PC-3 (cell line): ENCODE data around the gene EXOC4. TPM values are rescaled to one million over a fixed set of nuclear protein-coding genes. Genes with fewer than 3 reads are reported as not detected.

Source experiments
- ATAC-seq: fragments of 200-7000 bp; cut with Tn5 transposase; 2 replicates; pipeline ENCODE4 v1.9.1; 2020; ENCODE audit warnings: mild to moderate bottlenecking, moderate library complexity
- BruUV-seq: library from RNA; stranded (reverse); fragments of 400-500 nt; replicated peaks from 2 replicates; lab custom pipeline; 2021; lab: Mats Ljungman, UMichigan
- CTCF ChIA-PET: fragments of 300-600 bp; sonication (Branson Sonifier 250); formaldehyde crosslinking; loops from one replicate; lab custom pipeline; 2022; ENCODE audit warnings: antibody characterized with exemption; lab: Charles Lee
- POLR2A ChIA-PET: fragments of 300-600 bp; sonication (Branson Sonifier 250); formaldehyde crosslinking; loops from one replicate; lab custom pipeline; 2022; ENCODE audit warnings: antibody characterized with exemption; ENCODE audit not compliant: unreplicated experiment; lab: Charles Lee
- DNase-seq: peaks from one replicate; pipeline ENCODE4 v3.0.0-alpha.2; 2015
- H2AFZ ChIP-seq: fragments of 300-600 bp; sonication (generic); 2 replicates; pipeline ENCODE4 v1.6.0; 2016; ENCODE audit warnings: antibody characterized with exemption, low read length
- H3F3A ChIP-seq: fragments of 300-600 bp; sonication (generic); one replicate; pipeline ENCODE4 v1.6.0; 2017; ENCODE audit warnings: antibody characterized with exemption, low read length, control low read depth, mild to moderate bottlenecking; ENCODE audit not compliant: unreplicated experiment
- H3K27ac ChIP-seq: fragments of 300-600 bp; sonication (generic); 2 replicates; pipeline ENCODE4 v1.5.1; 2016; ENCODE audit warnings: mild to moderate bottlenecking, low read length
- H3K27me3 ChIP-seq: fragments of 300-600 bp; sonication (generic); 2 replicates; pipeline ENCODE4 v1.6.1; 2016; ENCODE audit warnings: low read length, mixed read lengths
- H3K36me3 ChIP-seq: fragments of 300-600 bp; sonication (generic); 2 replicates; pipeline ENCODE4 v1.6.1; 2016; ENCODE audit warnings: low read depth, mixed run types, low read length, mixed read lengths
- H3K4me1 ChIP-seq: fragments of 300-600 bp; sonication (generic); 2 replicates; pipeline ENCODE4 v1.5.1; 2016; ENCODE audit warnings: low read length; ENCODE audit not compliant: insufficient read depth
- H3K4me2 ChIP-seq: fragments of 300-600 bp; sonication (generic); 2 replicates; pipeline ENCODE4 v1.6.0; 2016; ENCODE audit warnings: low read length
- H3K4me3 ChIP-seq: fragments of 300-600 bp; sonication (generic); 2 replicates; pipeline ENCODE4 v1.5.1; 2016; ENCODE audit warnings: mild to moderate bottlenecking, low read length, mixed read lengths
- H3K79me2 ChIP-seq: fragments of 300-600 bp; sonication (generic); 2 replicates; pipeline ENCODE4 v1.6.1; 2017; ENCODE audit warnings: low read length, mixed read lengths
- H3K9ac ChIP-seq: fragments of 300-600 bp; sonication (generic); 2 replicates; pipeline ENCODE4 v1.6.0; 2016; ENCODE audit warnings: mild to moderate bottlenecking, low read length
- H3K9me2 ChIP-seq: fragments of 300-600 bp; sonication (generic); replicated peaks from 2 replicates; pipeline ENCODE4 v1.6.1; 2016; ENCODE audit warnings: mixed run types, low read length, mixed read lengths
- H3K9me3 ChIP-seq: fragments of 300-600 bp; sonication (generic); 2 replicates; pipeline ENCODE4 v1.6.1; 2016; ENCODE audit warnings: low read length, mixed read lengths
- H4K20me1 ChIP-seq: fragments of 300-600 bp; sonication (generic); 2 replicates; pipeline ENCODE4 v1.6.1; 2016; ENCODE audit warnings: low read length, mixed read lengths
- EZH2 ChIP-seq: fragments of 300-600 bp; sonication (generic); IDR thresholded peaks from one replicate; pipeline ENCODE4 v1.6.1; 2017; ENCODE audit warnings: antibody characterized with exemption, mild to moderate bottlenecking, low read length; ENCODE audit not compliant: unreplicated experiment
- EZH2phosphoT487 ChIP-seq: fragments of 300-600 bp; sonication (generic); IDR thresholded peaks from 2 replicates; pipeline ENCODE4 v1.6.1; 2018; ENCODE audit warnings: mild to moderate bottlenecking, antibody characterized with exemption, low read length, borderline replicate concordance
- intact Hi-C: fragments of 100-400 bp; cut with micrococcal nuclease; formaldehyde crosslinking; loops from 2 replicates; pipeline ENCODE4 v1.9.0; 2023
- total RNA-seq: library from RNA; depleted of rRNA; stranded (reverse); fragments of >200 nt; gene quantifications from 2 replicates; pipeline ENCODE4 v1.2.3, GENCODE V29; 2014
- TF ChIP-seq, protein P1 (sequence below): fragments of 300-600 bp; sonication (generic); conservative IDR thresholded peaks from 2 replicates; pipeline ENCODE4 v1.5.1; 2017; ENCODE audit warnings: antibody characterized with exemption, low read depth, mild to moderate bottlenecking, low read length

EXOC4 gene
- total RNA-seq, 1 experiment from 2014 or later, result 43.5 TPM

DNA sequence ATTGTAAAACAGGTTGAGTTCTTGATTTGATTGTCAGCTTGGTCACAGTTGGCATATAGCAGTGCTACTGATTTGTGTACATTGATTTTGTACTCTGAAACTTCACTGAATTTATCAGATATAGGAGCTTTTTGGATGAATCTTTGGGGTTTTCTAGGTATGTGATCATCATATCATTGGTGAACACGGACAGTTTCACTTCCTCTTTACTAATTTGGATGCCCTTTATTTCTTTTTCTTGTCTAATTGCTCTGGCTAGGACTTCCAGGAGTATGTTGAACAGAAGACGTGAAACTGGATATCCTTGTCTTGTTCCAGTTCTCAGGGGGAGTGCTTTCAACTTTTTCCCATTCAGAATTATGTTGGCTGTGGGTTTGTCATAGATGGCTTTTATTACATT lies 86.9 kb downstream of the EXOC4 start:
- intact Hi-C loops, result no loop called here
- TF ChIP-seq EZH2 (no peak), EZH2phosphoT487 (no peak)
- TF ChIP-seq, protein P1, sequence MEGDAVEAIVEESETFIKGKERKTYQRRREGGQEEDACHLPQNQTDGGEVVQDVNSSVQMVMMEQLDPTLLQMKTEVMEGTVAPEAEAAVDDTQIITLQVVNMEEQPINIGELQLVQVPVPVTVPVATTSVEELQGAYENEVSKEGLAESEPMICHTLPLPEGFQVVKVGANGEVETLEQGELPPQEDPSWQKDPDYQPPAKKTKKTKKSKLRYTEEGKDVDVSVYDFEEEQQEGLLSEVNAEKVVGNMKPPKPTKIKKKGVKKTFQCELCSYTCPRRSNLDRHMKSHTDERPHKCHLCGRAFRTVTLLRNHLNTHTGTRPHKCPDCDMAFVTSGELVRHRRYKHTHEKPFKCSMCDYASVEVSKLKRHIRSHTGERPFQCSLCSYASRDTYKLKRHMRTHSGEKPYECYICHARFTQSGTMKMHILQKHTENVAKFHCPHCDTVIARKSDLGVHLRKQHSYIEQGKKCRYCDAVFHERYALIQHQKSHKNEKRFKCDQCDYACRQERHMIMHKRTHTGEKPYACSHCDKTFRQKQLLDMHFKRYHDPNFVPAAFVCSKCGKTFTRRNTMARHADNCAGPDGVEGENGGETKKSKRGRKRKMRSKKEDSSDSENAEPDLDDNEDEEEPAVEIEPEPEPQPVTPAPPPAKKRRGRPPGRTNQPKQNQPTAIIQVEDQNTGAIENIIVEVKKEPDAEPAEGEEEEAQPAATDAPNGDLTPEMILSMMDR, result no peak
- Histone ChIP-seq H3K9ac (no peak overlapping the region), H2AFZ (no peak overlapping the region), H3K27me3 (no peaks in the 10 kb centered on the region), H3K79me2 (no peaks in the 10 kb centered on the region), H3K9me2 (no peaks in the 10 kb centered on the region), H3F3A (no peaks in the 10 kb centered on the region), H3K4me3 (no peak overlapping the region), H3K36me3 (0 out of 2 replicates have a peak, but pooled peaks cover 3% of the 10 kb centered on the region), H3K9me3 (no peaks in the 10 kb centered on the region), H3K4me2 (no peak overlapping the region), H3K4me1 (no peaks in the 10 kb centered on the region), H4K20me1 (0 out of 2 replicates have a peak, but pooled peaks cover 3% of the 10 kb centered on the region), H3K27ac (no peak overlapping the region)
- CTCF ChIA-PET, result no interaction called here
- no peak for DNase-seq
- no peak for ATAC-seq
- POLR2A ChIA-PET, result no interaction called here
- BruUV-seq, result no TSS peak

DNA sequence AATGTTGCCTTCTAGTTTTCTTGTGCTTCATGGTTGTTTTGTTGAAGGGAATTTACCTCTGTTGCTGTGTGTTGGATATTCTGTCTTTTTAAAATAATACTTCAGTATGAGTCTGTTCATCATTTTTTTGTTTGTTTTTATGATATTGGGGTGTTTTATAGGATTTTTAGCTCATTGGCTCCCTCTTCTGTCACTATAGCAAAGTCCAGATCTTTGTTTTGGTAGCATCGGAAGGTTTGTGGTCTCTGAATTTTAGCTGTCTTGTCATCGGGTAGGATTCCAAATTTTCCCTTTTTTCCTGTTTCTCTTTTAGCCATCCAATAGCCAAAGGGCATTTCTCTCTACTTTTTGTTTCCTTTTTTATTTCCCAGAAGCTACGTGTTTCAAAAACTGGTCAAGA lies 91.4 kb downstream of the EXOC4 start:
- intact Hi-C loops, result no loop called here
- CTCF ChIA-PET, result interaction anchor here (0.6 to 0.7 kb wide), 4 partner anchors 51 to 1655 kb away, joined by 3 to 4 read pairs (median 3); no protein-coding TSS in a partner anchor

More for the DNA sequence above, 91.4 kb downstream of the EXOC4 start:
- DNase-seq (no peak), ATAC-seq (no peak; the same call in 1 of the 2 replicates)
- H3K4me1 ChIP-seq, result no peaks in the 10 kb centered on the region
- H3K27me3 ChIP-seq, result no peaks in the 10 kb centered on the region
- H3F3A ChIP-seq, result no peaks in the 10 kb centered on the region
- H3K9ac ChIP-seq, result no peak overlapping the region
- BruUV-seq, result no TSS peak
- H3K4me2 ChIP-seq, result no peak overlapping the region
- no peaks in the 10 kb centered on the region for H3K36me3 ChIP-seq
- H3K4me3 ChIP-seq, result no peak overlapping the region
- H3K9me3 ChIP-seq, result no peaks in the 10 kb centered on the region
- H2AFZ ChIP-seq, result no peak overlapping the region
- H3K9me2 ChIP-seq, result no peaks in the 10 kb centered on the region
- TF ChIP-seq, protein P1, result peak; percentile 70
- no peak for TF ChIP-seq EZH2phosphoT487
- POLR2A ChIA-PET, result no interaction called here
- H3K79me2 ChIP-seq, result no peaks in the 10 kb centered on the region
- H3K27ac ChIP-seq, result no peak overlapping the region
- 0 out of 2 replicates have a peak, but pooled peaks cover 3% of the 10 kb centered on the region for H4K20me1 ChIP-seq
